B cell (primary cell): Measurements from ENCODE around the gene PPP4R1. TPM values are rescaled to one million over a fixed set of nuclear protein-coding genes. Genes with fewer than 3 reads are reported as not detected.

Experiments used
- ATAC-seq: fragments of 200-7000 bp; cut with Tn5 transposase; one replicate; pipeline ENCODE4 v1.10.0; 2021; ENCODE audit warnings: low read depth, mild to moderate bottlenecking, moderate number of reproducible peaks, moderate library complexity
- CTCF ChIA-PET: fragments of 350-600 bp; sonication (Branson Sonifier 250); formaldehyde crosslinking; loops from one replicate; lab custom pipeline; 2021; ENCODE audit warnings: antibody characterized with exemption, inconsistent platforms; lab: Charles Lee
- POLR2A ChIA-PET: fragments of 350-600 bp; sonication (Branson Sonifier 250); formaldehyde crosslinking; loops from one replicate; lab custom pipeline; 2021; ENCODE audit warnings: antibody characterized with exemption; lab: Charles Lee
- DNase-seq: peaks from one replicate; pipeline ENCODE4 v3.0.0; 2013
- H2AFZ ChIP-seq: 2 replicates; pipeline ENCODE4 v1.6.1; 2012; ENCODE audit warnings: mild to moderate bottlenecking, low read depth, low read length; ENCODE audit not compliant: insufficient read depth, poor library complexity, severe bottlenecking
- H3K27ac ChIP-seq, 2 donors: 1 replicate in 1 of 2; 2 replicates in 1 of 2; pipeline ENCODE4 v1.5.1; 2012 to 2013; ENCODE audit warnings: low read length in 2 of 2, mild to moderate bottlenecking in 2 of 2, moderate library complexity in 1 of 2
- H3K27me3 ChIP-seq, 4 experiments: fragments of 200-600 bp in 1 of 4; sonication (generic) in 1 of 4; replicated peaks in 1 of 4; 1 replicate in 2 of 4; 2 replicates in 2 of 4; pipeline versions ENCODE4 v1.6.1 to v1.7.0; 2013 to 2016; ENCODE audit warnings: low read length in 3 of 4, mild to moderate bottlenecking in 2 of 4, mixed read lengths in 1 of 4, moderate library complexity in 1 of 4; ENCODE audit not compliant: insufficient read depth in 4 of 4, control insufficient read depth in 3 of 4; ENCODE audit errors: control extremely low read depth in 1 of 4
- H3K36me3 ChIP-seq, 2 experiments: replicated peaks in 1 of 2; 1 replicate in 1 of 2; 2 replicates in 1 of 2; pipeline versions ENCODE4 v1.6.1 to v1.7.1; 2013; ENCODE audit warnings: low read length in 1 of 2; ENCODE audit not compliant: insufficient read depth in 2 of 2, control insufficient read depth in 1 of 2; ENCODE audit errors: control extremely low read depth in 1 of 2, extremely low read depth in 1 of 2
- H3K4me1 ChIP-seq, 2 donors: fragments of 200-600 bp in 1 of 2; sonication (generic) in 1 of 2; 1 replicate in 1 of 2; 2 replicates in 1 of 2; pipeline versions ENCODE4 v1.5.1 to v1.6.1; 2013 to 2017; ENCODE audit warnings: low read length in 2 of 2; ENCODE audit not compliant: control insufficient read depth in 2 of 2, insufficient read depth in 2 of 2
- H3K4me2 ChIP-seq: replicated peaks from 2 replicates; pipeline ENCODE3; 2012; ENCODE audit warnings: mild to moderate bottlenecking, low read depth, low read length; ENCODE audit not compliant: poor library complexity, severe bottlenecking
- H3K4me3 ChIP-seq, 5 experiments: fragments of 200-600 bp in 1 of 5; sonication (generic) in 1 of 5; 1 replicate in 3 of 5; 2 replicates in 2 of 5; pipeline versions ENCODE4 v1.5.1 to v1.7.0; 2011 to 2016; ENCODE audit warnings: low read length in 4 of 5, mild to moderate bottlenecking in 4 of 5, low read depth in 2 of 5, control low read depth in 1 of 5, moderate library complexity in 1 of 5; ENCODE audit not compliant: insufficient read depth in 1 of 5; ENCODE audit errors: control extremely low read depth in 1 of 5, extremely low read depth in 1 of 5
- H3K79me2 ChIP-seq: fragments of 200-600 bp; sonication (generic); one replicate; pipeline ENCODE4 v1.6.0; 2016; ENCODE audit warnings: low read length; ENCODE audit not compliant: control insufficient read depth, insufficient read depth
- H3K9ac ChIP-seq: fragments of 200-600 bp; sonication (generic); 2 replicates; pipeline ENCODE4 v1.6.1; 2017; ENCODE audit warnings: mild to moderate bottlenecking, low read length, moderate library complexity
- H3K9me3 ChIP-seq, 3 donors: one replicate each; pipeline versions ENCODE4 v1.6.1 to v1.7.1; 2013; ENCODE audit warnings: low read length in 2 of 3; ENCODE audit not compliant: control insufficient read depth in 2 of 3, insufficient read depth in 1 of 3; ENCODE audit errors: control extremely low read depth in 1 of 3
- H4K20me1 ChIP-seq: 2 replicates; pipeline ENCODE4 v1.6.0; 2012; ENCODE audit warnings: mild to moderate bottlenecking, low read length; ENCODE audit not compliant: insufficient read depth, control insufficient read depth, poor library complexity, severe bottlenecking
- H3K27ac Mint-ChIP-seq: one replicate; pipeline ENCODE4 v1.8.0; 2021; ENCODE audit warnings: mixed read lengths
- H3K27me3 Mint-ChIP-seq: one replicate; pipeline ENCODE4 v1.8.0; 2021; ENCODE audit warnings: mixed read lengths
- H3K4me1 Mint-ChIP-seq: one replicate; pipeline ENCODE4 v1.8.0; 2021; ENCODE audit warnings: mixed read lengths
- H3K4me3 Mint-ChIP-seq: one replicate; pipeline ENCODE4 v1.8.0; 2021; ENCODE audit warnings: mixed read lengths
- H3K9me3 Mint-ChIP-seq: one replicate; pipeline ENCODE4 v1.8.0; 2022; ENCODE audit warnings: mixed read lengths; ENCODE audit not compliant: insufficient read depth
- EZH2 ChIP-seq: IDR thresholded peaks from 2 replicates; pipeline ENCODE4 v1.6.1; 2012; ENCODE audit warnings: borderline replicate concordance, low read depth, mild to moderate bottlenecking, moderate library complexity, low read length; ENCODE audit not compliant: insufficient read depth, poor library complexity, severe bottlenecking
- WGBS: methylation state at CpG from one replicate; pipeline ENCODE4 v1.1.5; 2013; ENCODE audit warnings: missing lambda C conversion rate; ENCODE audit not compliant: insufficient coverage; 5-methylcytosine and 5-hydroxymethylcytosine counted together
- intact Hi-C: fragments of 100-400 bp; cut with micrococcal nuclease; formaldehyde crosslinking; loops from one replicate; pipeline ENCODE4 v1.10.0; 2022
- polyA plus RNA-seq: library from polyadenylated mRNA; depleted of rRNA; stranded (reverse); fragments of >200 nt; gene quantifications from 2 replicates; pipeline ENCODE4 v1.2.3, GENCODE V29; 2012
- total RNA-seq, 2 donors: library from RNA; stranded (reverse); fragments of 120-200 nt in 1 of 2; gene quantifications; 1 replicate in 1 of 2; 2 replicates in 1 of 2; pipeline versions ENCODE4 v1.2.3 to v1.2.4, GENCODE V29; 2013 to 2022
- TF ChIP-seq, protein P1 (sequence below): fragments of 200-600 bp; IDR thresholded peaks from one replicate; pipeline ENCODE4 v1.8.0; 2022; ENCODE audit warnings: antibody characterized with exemption, mild to moderate bottlenecking

The PPP4R1 gene
- total and polyA plus RNA-seq, 2 donors (not counting 1 experiment from before 2014, with no cell fraction given), result 33.4 to 57.1 TPM

DNA sequence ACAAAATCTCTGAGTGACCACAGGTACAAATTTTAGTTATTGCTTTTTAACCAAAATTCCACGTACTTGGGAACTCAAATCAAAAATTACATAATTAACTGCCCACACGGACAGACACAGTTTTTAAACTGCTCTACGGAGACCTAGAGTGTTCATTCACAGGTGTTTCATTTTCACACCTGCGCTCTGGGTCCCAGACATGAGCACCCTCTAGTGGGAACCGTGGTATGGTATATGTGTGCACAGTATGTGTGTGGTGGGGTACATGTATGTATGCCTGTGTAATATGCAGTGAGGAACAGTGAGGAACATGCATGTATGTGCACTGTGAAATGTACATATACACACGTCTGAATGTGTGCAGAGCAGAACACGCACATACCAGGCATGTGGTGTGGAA is 65.0 kb downstream of the PPP4R1 start:
- no peaks in the 10 kb centered on the region for H3K9me3 Mint-ChIP-seq
- Histone ChIP-seq H3K9me3 (peaks cover 0 to 3% (median 0%) of the 10 kb centered on the region in 3 donors), H4K20me1 (no peaks in the 10 kb centered on the region), H3K36me3 (peaks cover 7 to 66% of the 10 kb centered on the region in 2 experiments), H3K4me3 (no peak overlapping the region), H3K27ac (no peak overlapping the region), H3K79me2 (no peaks in the 10 kb centered on the region), H2AFZ (no peak overlapping the region), H3K4me2 (no peak overlapping the region), H3K9ac (no peak overlapping the region), H3K27me3 (no peaks in the 10 kb centered on the region), H3K4me1 (no peaks in the 10 kb centered on the region)
- intact Hi-C loops, result no loop called here
- H3K4me3 Mint-ChIP-seq, result no peak overlapping the region
- H3K4me1 Mint-ChIP-seq, result no peaks in the 10 kb centered on the region
- 94% methylated on average over 7 of the region's 7 CpGs for WGBS
- CTCF ChIA-PET, result no interaction called here
- TF ChIP-seq, protein P1, sequence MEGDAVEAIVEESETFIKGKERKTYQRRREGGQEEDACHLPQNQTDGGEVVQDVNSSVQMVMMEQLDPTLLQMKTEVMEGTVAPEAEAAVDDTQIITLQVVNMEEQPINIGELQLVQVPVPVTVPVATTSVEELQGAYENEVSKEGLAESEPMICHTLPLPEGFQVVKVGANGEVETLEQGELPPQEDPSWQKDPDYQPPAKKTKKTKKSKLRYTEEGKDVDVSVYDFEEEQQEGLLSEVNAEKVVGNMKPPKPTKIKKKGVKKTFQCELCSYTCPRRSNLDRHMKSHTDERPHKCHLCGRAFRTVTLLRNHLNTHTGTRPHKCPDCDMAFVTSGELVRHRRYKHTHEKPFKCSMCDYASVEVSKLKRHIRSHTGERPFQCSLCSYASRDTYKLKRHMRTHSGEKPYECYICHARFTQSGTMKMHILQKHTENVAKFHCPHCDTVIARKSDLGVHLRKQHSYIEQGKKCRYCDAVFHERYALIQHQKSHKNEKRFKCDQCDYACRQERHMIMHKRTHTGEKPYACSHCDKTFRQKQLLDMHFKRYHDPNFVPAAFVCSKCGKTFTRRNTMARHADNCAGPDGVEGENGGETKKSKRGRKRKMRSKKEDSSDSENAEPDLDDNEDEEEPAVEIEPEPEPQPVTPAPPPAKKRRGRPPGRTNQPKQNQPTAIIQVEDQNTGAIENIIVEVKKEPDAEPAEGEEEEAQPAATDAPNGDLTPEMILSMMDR, result no peak
- TF ChIP-seq EZH2, result no peak
- ATAC-seq, result no peak
- POLR2A ChIA-PET, result no interaction called here
- H3K27ac Mint-ChIP-seq, result no peak overlapping the region
- no peaks in the 10 kb centered on the region for H3K27me3 Mint-ChIP-seq
- DNase-seq, result no peak

DNA sequence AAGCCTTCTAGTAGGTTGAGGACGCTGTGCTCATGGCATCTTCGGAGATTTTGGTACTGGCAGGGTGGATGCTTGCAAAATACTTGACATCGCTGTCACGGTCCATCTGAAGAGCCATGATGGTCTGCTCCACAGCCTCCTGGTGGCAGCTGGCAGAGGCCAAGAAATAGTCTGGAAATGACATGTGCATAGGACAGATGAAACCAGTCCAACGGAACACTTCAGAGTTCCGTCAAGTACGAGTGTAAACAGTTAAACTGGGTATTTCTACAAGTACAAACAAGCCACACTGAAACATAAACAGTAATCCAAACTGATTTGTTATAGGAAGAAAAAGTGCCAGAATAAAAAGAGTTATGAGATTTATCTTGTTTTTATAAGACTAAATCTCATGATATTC is 66.6 kb downstream of the PPP4R1 start:
- no peaks in the 10 kb centered on the region for H3K9me3 ChIP-seq
- Mint-ChIP-seq H3K4me3 (no peak overlapping the region), H3K9me3 (no peaks in the 10 kb centered on the region), H3K27ac (no peak overlapping the region), H3K4me1 (no peaks in the 10 kb centered on the region), H3K27me3 (no peaks in the 10 kb centered on the region)
- H4K20me1 ChIP-seq, result no peaks in the 10 kb centered on the region
- H3K27ac ChIP-seq, result no peak overlapping the region
- no peak for ATAC-seq
- POLR2A ChIA-PET, result no interaction called here
- peaks cover 6 to 54% of the 10 kb centered on the region in 2 experiments for H3K36me3 ChIP-seq
- 100% methylated on average over 4 of the region's 7 CpGs for WGBS
- CTCF ChIA-PET, result no interaction called here
- DNase-seq, result no peak
- TF ChIP-seq, protein P1, result no peak
- TF ChIP-seq EZH2, result no peak
- no peak overlapping the region for H3K9ac ChIP-seq
- intact Hi-C loops, result no loop called here
- H3K4me3 ChIP-seq, result no peak overlapping the region
- no peak overlapping the region for H3K4me2 ChIP-seq
- H3K4me1 ChIP-seq, result no peaks in the 10 kb centered on the region
- H2AFZ ChIP-seq, result no peak overlapping the region
- H3K79me2 ChIP-seq, result no peaks in the 10 kb centered on the region
- H3K27me3 ChIP-seq, result no peaks in the 10 kb centered on the region
